HG02981 (cell line): ENCODE results near the gene NRG3.
"Not testable (repeated sequence)": the region's sequence is repeated elsewhere in the genome, so short reads cannot be mapped to it uniquely, and the experiment has no call there.

Source experiments
- ATAC-seq: cut with Tn5 transposase; IDR thresholded peaks from one replicate; pipeline ENCODE4 v1.9.1; 2021; ENCODE audit warnings: mild to moderate bottlenecking, moderate library complexity; ENCODE audit not compliant: unreplicated experiment

The NRG3 gene

DNA sequence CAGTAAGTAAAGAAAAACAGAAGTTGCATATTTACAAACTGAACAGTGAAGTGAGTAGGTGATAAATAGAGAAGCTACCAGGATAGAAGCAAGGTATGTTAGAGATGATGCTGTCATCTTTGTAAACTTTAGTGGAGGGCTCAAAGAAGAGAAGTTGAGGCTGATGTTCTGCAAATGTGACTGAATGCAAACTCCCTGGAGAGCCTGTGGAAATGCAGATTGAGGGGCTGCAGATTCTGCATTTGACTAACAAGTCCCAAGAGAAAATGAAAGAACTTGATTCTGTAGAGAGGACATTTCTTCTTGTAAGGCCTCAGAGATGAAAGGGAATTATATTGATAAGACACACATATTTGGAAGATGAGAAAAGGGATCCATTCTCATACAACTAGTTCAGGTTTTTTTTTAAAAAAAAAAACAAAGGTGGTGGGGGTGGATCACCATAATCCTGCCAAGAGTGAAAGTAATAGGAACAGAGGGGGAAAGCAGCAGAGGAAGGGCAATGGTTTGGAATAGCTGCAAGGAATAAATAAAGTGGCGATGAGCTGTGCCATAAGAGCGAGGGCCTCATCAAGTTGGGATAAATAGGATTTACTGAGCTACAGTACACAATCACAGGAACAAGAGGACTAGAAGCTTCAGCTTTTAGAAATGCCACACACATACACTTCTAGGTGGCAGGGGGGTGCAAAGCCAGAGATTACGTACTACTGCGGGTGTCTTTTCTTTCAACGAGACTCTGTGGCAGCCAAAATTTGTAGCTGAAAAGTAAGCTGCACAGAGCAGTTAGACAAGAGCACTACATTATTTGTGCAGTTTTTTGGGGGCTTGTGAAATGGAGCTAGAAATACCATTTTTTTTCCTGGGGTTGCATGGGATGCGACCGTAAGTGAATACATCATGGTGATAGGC is 778.5 kb downstream of the NRG3 start:
- no peak for ATAC-seq

DNA sequence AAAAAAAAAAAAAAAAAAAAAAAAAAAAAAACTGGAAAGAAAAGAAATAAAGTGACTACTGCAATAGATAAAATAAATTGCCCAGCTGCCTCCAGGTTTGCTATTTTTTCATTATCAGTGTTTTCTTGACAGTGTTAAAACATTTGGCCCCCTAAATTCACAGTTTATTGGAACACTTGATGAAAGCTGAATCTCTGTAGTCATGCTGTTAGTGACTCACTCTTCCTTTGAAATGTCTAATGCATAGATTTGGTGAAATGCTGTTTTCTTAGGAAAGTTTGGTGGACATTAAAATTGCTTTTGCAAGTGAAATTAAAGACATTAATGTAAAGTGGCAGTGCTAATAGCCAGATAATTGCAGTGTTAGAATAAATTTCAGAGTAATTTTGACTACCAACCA is 785.2 kb downstream of the NRG3 start:
- no peak for ATAC-seq

DNA sequence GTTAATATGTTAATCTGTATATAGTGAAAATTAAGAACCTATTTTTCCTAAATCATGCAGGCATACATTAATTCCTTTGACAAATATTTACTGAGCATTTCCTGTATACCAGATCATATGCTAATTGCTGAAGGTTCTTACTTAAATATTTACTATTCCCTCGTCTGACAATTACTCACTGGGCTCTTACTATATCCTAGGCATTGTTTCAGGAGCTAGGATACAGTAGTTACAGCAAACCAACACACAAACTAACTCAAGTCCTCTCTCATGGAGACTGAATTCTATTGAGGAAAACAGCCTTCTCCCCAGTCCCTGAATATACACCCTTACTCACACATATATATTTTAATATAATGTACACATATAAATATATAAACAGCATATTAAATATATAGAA is 786.0 kb downstream of the NRG3 start:
- no peak for ATAC-seq

DNA sequence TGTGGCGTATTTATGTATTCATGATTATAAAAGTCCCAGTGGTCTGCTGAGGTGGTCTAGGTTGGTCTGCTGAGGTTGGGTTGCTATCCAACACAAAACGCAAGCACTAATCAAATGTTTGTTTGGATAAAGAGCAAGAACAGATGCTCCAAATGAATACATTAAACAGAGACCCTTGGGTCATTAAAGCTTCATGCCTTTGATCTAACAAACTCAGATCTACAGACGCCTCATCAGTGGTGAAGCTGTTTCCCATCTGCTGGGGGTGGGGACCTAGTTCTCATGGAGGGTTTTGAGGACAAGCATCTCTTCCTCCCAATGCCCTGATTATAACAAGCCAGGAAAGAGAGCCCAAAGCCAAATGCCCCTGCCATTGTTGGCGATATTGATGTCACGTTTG is 786.7 kb downstream of the NRG3 start:
- ATAC-seq: no peak

DNA sequence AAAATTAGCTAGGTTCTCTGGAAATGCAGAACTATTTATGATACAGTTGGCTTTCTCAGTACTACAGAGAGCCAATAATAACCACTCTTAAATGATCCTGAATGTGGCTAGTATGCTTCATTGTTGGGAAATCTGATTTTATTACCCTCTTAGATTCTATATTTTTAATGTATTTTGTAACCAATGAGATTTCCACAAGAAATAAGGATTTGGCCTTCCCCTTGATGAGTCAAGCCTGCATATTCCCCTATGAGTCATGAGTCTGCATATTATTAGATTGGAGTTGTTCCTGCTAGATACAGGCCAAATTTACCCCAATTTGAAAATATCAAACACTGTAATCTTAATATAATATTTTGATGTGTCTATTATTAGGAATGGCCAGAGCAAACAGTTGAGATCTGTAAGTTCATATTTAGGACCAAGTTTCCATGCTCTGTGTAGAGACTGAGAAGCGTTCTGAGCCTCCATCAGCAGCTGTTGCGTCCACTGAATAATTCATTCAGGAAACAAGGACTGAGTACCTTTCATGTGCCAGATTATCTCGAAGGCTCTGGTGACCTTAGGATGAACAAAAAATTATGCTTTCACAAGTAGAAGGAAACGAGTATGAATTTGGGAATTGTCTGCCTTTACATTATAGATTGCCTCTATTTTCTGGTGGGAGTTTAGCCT is 793.4 kb downstream of the NRG3 start:
- no peak for ATAC-seq

DNA sequence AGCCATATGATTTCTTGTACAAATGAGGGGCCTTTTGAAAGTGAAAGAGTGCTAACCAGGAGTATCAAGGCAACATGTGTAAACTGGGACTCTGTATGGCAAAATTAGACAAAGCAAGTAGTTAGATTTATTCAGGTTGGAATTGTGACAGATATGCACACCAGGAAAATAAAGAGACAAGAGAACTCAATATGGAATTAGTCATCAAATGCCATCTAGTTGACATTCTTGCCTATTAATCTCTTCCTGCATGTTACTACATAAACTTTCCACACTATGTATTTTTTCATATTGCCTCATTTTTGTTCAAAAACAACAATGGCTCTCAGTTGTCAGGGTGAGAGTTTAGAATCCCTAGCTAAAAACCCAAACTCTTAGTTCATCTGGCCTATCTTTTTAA is 799.0 kb downstream of the NRG3 start:
- no peak for ATAC-seq

DNA sequence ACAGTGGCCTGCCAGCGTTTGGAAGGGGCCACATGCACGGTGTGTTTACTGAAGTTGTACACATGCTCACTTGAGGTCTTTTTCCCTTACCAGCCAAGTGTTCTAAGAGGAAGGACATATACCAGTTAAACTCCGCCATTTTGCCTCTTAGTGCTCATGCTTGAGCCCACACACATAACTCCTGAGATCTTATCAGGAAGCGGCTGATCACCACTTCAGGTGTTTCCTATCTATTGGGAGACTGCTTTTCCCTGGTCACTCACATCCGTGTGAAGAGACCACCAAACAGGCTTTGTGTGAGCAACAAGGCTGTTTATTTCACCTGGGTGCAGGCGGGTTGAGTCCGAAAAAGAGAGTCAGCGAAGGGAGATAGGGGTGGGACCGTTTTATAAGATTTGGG is 802.9 kb downstream of the NRG3 start:
- ATAC-seq: not testable (repeated sequence)

DNA sequence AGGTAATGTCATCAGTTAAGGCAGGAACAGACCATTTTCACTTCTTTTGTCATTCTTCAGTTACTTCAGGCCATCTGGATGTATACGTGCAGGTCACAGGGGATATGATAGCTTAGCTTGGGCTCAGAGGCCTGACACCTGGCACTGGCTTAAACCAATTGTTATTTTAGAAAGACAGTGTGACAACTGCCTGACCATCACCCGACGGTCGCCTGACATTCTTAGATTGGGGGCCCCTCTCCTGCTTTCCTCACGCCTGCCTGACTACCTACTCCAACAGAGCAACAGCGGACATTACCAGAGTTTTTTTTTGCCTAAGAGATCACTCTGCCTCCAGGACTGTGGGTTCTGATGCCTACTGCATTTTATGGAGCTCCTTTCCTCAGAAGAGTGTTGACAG is 803.5 kb downstream of the NRG3 start:
- ATAC-seq: not testable (repeated sequence)

DNA sequence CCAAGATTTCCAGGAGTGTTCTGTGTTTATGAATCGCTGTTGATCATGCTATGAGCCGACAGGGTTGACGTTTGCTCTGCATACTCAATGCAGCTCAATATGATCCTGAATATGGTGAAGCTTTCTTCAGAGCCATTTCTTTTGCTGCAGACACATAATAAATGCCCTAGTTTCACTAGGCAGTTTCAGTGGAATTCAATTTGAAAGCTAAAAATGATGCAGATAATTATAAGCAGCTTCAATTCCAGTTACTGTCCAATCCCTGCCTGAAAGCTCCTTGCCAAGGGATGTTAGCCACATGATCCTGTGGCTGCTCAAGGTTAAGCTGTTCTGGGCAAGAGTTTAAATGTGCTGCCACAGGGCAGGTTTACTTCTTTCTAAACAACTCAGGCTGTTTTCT is 805.6 kb downstream of the NRG3 start:
- ATAC-seq: no peak

DNA sequence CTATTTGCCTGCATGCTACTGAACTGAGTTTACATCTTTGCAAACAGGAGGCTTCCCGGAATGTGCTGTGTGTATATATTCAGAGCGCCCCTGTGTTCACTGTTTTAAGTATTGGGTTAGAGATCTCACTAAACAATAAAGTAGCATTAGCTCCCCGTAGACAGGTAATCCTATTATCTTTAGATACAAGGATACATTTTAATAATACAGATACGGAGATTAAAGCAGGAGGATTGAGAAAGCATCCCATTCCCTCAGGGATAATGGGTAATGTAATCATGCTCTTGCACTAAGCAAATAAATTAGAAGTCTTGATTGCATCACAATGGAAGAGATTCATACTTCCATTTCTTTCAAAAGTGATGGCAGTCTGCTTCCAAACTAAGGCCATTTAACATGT is 809.0 kb downstream of the NRG3 start:
- ATAC-seq: no peak

DNA sequence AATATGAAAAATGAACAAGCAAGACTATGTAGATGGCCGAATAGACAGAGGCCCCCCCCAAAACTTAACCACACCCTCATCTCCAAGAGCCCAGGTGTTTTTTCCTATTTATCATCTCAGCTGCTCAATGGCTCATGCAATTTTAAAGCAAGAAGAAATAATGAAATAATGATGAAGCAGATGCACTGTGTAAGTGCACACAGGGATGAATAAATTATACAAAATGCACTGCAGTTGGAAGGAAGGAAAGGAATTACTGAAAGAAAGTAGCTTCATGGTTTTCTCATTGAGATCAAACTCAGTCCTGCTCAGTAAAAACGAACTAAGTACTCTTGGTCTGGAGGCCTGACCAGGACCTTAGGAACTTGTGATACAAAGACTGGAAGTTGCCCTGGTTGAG is 810.1 kb downstream of the NRG3 start:
- no peak for ATAC-seq

DNA sequence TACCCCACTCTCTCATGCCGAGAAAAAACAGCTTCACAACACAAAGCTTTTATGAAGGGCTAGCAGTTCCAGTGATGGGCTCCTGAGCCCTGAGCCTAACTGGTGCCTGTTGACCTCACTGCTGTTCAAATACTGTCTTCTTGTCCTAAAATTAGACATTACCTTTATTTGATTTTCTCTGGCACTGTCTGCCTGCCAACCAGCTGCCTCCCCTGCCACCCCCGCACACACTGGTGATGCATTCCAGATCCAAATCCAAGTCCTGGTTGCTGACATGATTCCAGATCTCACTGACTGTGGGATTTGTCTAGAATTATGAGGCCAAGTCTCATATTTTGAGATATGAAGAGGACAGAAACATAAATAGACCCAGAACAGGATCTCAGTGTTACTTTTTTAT is 816.2 kb downstream of the NRG3 start:
- ATAC-seq: no peak

DNA sequence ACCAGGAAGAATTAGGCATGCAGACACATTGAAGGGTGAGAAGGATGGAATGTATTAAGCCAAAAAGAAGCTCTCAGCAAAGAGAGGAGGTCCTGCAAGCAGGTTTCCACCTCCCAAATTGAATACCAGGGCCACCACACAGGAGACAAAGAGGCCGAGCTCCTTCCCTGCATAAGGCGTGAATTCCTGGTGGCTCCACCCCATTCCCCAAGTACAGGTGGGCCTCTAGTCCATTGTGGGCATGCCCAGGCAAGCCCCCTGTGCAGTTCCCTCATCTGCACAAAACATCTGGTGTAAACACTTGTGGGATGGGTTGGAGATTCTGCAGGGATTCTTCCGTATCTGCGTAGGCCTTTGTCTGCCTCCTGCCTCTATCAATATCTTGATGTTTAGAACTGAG is 817.5 kb downstream of the NRG3 start:
- ATAC-seq: no peak

DNA sequence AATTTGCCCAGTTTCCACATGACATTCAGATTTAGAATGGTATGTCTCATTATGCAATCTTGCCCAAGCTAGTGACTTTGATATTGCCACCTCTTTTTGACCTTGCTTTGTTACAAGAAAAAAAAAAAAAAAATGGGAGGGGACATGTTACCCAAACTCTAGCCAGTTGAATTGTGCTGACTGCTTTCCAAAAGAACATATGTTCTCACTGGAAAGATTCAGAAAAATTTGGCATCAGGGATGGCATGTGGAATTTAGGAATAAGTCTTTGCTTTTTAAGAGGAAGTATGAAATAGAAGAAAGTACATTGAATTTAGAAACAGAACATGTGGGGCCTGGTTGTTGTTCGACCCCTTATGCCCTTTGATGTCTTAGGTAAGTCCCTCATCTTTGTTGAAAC is 846.8 kb downstream of the NRG3 start:
- no peak for ATAC-seq

DNA sequence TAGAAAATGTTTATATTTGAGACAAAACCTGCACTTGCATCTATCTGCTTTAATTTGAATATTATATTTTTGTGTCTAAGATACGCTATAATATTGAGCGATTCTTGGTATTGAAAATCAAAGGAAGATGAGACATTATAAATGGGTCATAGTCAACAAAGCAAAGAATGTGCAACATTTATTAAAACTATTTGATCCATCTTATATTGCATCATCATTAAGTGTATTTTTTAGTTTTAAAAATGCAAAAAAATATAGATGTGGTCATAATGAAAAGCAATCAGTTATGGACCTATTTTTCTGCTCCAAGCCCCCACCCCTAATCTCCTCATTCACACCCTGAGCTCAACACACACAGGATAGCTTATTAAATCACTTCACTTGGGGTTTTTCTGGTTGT is 847.3 kb downstream of the NRG3 start:
- ATAC-seq: no peak

DNA sequence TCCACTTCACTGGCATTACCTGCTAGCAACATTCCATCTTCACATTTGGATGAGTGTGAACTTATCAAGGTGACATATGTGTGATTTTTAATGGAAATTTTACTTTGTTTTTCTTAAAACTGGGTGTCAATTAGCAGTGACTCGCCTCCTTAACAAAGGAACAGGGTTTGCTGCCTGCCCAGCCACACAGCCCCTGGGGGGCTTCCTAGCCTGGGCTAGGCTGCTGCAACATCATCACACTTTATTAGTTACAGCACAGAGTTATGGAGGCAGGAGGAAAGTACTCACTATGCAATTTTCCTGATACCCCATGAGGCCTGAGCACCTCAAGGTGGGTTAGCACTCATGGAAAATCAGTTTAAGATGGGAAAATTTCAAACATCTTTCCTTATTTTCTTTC is 861.3 kb downstream of the NRG3 start:
- ATAC-seq: no peak

DNA sequence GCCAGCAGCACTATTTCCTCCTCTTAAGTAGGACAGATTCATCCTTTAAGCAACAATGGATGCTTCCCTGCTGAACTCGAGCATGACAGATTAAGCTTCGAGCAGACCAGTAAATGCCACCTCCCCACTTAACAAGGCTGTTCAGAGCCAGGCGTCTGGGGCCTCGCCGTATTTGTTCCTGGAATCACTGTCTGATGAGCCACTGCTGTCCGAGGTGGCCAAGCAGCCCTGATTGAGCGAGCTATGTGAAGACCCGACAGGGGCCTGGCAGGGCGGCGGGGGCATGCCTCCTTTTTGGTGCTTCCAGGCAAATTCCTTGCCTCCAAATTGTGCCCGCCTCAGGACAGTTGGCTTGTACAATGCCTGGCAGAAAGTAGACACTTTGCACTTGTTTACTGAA is 862.6 kb downstream of the NRG3 start:
- ATAC-seq: no peak

DNA sequence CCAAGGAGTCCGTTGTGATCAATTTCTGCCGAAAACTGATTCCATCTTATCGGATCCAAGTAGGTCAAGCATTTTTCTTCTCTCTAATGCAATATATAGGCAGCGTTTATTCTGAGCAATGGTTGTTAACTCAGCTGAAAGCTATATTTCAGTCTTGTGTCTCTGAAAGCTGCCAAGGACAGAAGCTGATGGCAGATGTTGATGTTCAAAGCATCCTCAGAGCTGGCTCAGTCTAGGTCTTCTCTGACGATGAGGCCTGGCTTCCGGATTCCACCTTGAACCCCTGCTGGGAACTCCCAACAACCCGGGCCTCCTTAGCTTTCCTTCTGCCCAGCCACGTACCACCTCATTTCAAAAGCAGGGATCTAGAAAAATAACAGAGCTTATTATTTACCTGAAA is 863.6 kb downstream of the NRG3 start:
- no peak for ATAC-seq

DNA sequence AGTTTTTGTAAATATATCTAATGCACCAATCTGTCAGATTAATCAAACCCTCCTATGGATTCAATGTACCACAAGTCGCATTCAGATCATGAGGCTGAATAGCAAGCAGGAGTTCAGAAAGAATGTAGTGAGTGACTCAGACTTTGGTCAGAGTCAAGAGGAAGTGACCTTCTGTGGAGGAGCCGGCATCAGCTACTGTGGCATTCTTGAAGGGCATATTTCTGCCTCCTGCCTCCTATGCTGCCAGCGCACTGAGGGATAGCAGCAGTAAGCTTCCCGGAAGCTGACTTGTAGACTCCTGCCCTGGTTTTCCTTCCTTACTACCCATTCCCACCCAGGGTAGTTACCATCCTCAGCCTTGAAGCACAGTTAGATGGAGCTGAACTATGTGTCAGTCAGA is 867.5 kb downstream of the NRG3 start:
- ATAC-seq: no peak

DNA sequence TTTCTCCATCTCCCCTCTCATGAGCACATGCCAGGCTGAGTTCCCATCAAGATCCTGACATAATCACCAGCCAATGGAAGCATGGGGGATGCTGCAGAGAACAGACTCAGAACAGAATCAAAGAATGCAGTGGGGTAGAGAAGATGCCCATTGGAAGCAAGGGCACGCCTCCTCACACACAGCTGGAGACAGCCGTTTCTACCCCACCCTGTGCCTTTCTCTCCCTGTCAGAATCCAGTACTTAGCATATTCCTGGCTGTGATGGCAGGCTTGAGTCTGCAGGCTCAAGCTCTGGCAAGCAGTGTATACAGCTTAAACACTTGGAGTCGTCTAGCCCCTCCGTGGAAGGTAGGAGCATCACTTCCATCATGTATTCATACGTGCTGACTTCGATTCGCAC is 867.9 kb downstream of the NRG3 start:
- no peak for ATAC-seq

DNA sequence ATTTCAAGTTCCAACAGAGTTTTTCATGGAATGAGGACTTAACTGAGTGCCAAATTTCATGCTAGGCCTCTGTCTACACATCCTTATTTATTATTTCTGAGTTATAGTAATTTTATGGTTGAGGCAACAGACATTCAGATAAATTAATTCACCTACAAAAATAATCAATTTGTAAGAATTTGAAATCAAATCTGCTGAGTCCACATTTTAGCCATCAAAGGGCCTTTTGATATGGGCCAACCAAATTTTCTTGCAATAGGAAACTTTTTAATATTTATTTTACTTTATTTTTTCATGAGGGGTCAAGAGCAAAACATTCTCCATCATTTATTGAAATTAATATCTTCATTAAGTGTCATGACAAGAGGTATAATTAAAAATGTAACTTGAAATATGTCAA is 875.5 kb downstream of the NRG3 start:
- ATAC-seq: no peak

DNA sequence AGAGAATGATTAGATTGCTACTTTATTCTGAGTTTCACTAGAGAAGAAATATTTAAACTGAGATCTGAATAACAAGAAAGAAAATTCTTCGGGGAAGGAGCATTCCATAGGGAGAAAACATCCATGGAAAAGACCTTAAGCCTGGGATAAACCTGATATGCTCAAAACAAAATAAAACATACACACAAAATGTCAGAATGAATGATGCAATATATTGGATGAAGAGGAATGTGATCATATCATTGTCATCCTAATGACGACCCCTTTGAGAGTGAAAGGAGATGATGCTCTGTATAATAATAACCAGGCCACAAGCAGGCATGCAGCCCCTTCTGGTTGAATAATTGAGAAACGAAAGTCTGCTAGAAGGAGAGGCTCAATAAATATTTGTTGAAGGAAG is 882.4 kb downstream of the NRG3 start:
- no peak for ATAC-seq

DNA sequence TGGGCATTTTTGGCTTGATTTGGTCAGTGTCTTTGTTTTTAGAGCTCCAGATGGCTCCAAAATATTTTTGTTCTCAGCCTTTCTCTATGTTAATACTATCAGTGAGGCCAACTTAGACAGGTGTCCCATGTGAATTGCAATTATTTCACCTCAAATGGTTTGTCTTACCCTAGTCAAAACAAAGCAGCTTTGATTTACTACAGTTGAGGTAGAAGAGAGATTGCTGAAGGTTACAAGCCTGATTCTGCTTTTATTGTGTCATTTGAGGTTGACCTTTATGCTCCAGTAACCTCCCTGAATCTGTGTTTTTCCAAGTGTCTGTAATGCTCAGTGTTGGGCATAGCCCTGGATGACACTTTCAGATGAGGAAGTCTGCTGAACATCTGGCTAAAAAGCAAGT is 882.9 kb downstream of the NRG3 start:
- no peak for ATAC-seq
